Left hindlimb (tissue), 1 donor: ENCODE measurements around the gene WRNIP1.
"Not testable (repeated sequence)": the region's sequence is repeated elsewhere in the genome, so short reads cannot be mapped to it uniquely, and the experiment has no call there.

Experiments
- DNase-seq: peaks from one replicate; pipeline ENCODE4 v3.0.0-alpha.2; 2018

WRNIP1 gene

DNA sequence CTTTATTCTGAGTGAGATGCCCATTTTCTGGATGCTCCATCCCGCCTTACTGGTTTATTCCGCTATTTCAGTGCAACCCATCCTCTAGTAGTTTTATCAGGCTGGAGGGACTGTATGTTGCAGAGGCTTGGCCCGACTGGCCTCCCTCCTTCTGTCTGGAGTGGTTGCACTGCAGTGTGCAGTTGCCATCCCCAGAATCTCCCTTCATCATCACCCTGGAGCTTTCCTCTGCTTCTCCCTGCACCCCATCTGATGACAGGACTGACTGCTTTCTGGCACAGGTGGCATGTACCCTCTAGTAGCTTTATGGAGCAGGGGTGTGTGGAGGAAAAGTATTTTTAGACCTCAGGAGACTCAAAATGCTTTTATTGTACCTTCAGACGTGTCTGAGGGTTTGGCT is 21.1 kb downstream of the WRNIP1 start:
- no peak for DNase-seq

DNA sequence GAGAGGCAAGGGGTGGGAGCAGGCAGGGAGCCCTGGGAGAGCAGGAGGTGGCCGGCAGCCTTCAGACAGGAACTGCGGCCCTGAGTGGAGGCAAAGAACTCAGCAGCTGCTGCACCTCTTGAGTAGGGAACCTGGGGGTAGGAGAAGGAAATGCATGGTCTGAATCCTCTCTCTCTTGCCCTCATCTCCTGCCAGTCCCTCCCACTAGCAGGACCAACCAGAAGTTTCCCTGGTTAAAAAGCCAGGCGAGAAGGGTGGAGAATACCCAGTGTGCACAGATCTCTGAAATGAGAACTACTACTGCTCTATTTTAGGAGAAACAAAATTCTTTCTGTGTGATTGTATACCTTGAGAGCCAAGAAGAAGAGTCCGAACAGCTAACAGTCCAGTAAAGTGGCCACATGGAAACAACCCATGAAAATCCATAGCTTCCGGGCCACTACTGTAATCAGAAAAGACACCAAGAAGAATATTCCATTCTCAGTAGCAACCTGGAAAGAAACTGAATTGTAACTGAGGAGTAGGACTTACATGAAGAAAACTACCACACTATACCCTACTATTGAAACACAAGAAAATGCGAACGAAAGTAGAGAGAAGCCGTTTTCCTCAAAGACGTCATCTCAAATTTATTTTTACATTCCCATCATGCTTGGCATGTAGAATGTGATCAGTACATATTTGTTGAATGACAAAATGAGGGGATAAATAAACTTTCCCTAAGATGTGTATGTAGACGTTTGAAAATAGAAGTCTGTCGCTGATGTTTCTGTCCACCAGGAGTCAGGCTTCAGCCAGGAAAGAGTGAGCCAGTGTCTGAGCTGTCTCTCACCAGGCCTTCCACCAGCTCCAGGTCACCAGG is 25.6 kb downstream of the WRNIP1 start:
- DNase-seq, result peak; percentile 59

DNA sequence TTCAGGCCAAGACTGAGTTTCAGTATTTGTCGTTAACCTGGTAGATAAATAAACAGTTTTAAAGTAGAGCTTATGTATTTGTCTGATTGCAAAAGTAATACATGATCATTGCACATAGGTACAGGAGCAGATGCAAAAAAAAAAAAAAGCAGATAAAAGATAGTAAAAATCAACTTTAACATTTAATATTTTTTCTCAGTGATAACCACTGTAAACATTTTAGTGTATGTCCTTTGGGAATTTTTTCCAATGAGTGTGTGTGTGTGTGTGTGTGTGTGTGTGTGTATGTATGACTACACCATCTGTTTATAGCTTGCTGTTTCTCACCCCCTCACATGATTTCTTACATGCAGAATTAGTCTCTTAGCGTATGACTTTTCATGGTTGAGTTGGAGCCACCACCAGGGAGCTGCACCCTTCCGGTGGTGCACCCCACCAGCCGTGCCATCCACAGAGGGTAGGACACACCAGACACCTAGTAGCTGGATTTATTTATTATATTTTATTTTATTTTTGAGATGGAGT is 26.3 kb downstream of the WRNIP1 start:
- DNase-seq, result no peak

DNA sequence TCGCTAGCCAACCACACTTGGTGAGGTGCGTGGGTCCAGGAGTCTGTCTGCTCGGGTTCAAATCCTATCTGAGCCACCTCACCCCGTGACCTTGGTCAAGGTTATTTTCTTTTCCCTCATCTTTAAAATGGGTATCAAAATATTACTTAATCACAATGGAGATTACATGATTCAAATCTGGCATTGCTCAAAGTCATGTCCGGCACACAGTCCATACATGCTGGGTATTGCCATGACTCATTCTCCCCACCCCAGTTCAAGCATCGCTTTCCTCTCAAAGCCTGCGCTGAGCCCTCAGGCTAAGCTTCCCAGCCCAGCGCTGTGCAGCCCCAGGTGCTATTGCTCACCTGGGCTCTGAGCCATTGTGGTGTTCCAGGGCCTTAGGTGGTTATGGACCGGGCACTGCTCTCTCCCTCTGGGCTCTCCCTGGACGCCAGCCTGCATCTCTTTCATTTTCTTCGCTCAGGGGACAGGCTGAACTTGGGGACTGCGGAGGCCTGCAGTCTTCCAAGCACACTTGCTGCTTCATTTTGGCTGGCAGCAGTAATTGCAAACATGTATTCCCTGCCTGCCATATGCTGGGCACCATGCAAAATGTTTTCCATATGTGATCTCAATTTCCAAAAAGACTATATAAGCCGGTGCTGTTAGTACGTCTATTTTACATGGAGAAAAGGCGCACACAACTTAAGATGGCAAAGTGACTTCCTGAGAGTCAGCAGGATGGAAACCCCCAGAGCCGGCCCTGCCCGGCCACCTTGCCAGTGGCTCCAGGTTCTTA is 27.3 kb downstream of the WRNIP1 start:
- DNase-seq, result no peak

DNA sequence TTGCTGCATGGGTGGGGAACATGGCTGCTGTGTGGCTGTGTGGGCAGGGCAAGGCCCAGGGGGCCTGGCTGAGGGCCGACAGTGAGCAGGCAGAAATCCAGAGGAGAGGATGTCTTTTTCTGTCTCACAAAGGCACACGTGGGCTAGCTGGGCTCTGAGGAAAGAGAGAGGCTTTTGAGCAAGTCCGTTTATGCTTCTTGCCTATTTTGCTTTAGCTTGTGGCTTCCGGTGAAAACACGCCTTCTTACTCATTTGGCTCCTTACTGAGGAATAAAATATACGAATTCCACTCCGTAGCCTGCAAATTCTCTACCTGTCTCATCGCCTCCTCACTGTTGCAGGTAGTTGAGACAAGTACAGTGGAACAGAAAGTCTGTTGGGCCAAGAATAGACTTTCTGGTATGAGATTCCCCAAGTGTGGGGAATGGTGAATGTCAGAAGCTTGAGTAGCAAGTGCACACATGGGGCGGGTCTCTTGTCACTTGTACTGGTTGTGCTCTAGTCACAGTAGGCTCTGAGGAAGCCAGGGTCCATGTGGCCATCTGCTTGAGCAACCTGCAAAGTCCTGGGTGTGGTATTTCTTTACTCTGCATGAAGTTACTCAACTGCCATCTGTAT is 28.4 kb downstream of the WRNIP1 start:
- DNase-seq, result no peak

DNA sequence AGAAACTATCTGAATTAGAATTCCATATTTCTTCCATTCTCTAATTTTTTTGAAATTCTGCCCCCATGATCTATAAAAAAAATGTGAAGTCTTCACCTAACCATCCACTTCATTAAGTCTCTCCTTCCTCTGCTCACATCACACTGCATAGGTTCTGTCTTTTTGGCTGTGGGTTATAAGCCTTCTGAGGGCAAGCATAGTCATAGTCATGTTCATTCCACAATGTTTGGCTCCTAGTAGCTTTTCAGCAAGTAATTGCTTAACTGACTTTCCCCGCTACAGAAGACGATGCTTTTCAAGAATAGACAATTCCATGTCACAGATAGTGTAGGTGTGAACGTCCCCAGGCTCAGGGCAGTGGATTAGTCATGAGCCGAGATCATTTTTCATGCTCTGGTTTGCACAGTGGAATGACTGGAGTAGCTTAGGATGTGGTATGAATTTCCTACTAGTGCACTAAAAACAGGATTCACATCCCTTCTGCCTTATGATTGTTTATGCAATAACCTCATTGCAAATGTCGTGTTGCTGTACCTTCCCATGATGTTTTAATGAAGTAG is 29.1 kb downstream of the WRNIP1 start:
- no peak for DNase-seq

DNA sequence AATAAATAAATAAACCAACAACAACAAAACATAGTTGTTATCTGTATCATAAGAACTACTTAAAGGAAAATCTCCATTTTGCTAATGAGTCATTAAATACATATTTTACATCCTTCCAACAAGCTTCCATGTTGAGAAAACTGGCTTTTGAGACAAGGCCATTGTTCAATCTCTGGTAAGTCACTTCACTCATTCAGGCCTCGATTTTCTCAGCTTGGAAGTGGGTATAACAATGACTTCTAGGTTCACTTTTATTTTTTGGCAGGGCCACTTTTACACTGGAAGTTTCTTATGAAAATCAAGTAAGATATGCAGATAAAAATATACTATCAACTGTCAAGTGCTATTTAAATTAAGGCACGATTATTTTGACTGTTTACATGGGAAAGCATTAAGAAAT is 30.0 kb downstream of the WRNIP1 start:
- DNase-seq, result no peak

DNA sequence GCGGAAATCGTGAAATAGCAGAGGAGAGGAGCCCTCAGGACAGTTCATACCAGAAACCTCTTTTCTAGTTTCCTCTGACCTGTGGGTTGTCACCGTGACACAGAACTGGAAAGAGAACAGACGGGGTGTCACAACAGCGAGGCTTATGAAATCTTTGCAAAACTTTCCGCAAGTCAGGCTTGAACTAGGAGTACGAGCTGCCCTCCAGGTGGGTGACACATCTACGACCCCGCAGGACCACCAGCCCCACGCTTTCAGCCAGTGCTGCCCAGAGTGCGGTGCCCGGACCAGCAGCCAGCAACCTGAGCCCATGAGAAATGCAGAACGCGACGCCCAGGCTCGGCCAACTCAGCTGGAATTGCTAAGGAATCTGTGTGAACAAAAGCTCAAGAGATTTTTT is 30.8 kb downstream of the WRNIP1 start:
- no peak for DNase-seq

DNA sequence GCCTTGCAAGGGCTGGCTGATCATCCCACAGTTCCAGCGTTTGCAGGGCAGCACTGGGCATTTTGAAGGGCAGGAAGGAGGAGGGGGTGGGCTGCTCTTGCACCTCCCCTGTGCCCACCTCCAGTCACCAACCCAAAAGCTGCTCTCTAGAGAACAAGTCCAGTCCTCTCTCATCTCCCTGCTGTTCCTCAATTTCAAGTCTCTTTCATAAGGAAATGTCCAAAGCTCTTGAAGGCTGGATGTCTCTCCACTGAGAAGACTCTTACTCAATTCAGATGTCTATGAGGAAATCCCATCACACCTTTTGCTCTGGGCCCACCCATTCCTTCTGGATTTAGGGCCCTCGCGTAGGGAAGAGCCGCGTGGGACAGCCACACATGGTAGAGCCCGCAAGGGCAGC is 31.7 kb downstream of the WRNIP1 start:
- DNase-seq, result no peak

DNA sequence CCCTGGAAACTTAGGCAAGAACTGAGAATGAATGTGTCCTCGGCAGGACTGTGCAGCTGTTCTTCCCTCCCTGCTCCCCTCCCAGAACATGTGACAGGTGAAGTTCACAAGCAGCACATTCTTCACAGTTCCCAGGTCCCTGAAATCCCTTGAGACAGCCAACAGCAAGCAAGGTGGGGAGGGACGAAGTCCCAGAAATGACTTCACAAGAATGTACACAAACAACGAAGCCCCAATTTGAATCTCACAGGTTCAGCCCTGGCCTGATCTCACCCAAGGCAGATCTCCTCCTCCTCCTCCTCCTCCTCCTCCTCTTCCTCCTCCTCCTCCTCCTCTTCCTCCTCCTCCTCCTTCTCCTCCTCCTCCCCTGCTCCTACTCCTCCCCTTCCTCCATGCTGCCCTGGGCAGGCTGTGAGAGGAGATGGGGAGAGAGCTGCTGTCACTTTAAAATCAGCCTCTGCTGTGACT is 32.4 kb downstream of the WRNIP1 start:
- no peak for DNase-seq

DNA sequence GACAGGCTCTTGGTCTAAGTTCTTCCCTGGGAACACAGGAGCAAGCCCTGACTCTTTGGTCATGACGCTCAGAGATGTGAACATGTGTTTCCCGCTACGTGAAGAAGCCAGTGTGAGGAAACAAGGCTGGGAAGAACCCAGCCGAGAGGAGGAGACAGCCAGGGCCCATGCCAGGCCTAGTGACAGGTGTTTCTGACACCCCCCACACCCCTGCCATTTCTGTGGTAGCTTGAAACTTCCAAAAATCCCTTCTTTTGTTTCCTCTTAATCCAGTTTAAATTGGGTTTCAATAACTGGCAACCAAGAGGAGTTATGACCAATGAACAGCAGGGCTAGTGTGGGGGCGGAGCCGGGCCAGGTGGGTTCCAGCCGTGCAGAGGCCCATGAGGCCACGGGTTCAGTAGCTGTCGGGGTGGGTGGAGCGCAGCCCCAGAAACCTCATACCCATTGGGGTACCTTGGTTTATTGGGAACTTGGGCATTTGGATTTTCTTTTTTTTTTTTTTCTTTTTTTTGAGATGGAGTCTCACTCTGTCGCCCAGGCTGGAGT is 33.5 kb downstream of the WRNIP1 start:
- no peak for DNase-seq

DNA sequence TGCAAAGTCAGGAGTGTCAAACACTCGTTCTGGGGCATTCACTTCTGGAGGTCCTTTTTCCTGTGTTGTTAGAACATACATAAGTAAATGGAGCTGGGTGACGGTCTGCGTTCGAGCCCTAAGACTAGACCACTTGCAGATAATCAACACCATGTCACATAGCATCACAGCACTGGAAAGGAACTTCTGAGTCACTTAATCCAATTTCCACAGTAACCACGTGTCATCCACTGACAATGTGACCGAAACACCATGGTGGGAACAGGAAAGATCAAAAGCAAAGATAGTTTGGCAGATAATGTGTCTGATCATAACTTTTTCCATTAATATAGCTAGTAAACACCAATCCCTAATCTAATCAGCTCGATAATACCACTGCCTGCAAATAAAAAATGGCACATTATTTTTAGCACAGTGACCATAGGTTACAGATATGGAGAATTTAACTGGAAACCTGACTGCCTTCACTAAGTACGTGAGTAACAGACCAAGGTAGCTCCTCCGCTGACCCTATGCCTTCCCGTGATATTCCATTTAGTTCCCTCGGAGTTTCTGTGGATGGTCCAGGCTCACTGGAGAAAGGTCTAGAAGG is 34.8 kb downstream of the WRNIP1 start:
- DNase-seq, result no peak

DNA sequence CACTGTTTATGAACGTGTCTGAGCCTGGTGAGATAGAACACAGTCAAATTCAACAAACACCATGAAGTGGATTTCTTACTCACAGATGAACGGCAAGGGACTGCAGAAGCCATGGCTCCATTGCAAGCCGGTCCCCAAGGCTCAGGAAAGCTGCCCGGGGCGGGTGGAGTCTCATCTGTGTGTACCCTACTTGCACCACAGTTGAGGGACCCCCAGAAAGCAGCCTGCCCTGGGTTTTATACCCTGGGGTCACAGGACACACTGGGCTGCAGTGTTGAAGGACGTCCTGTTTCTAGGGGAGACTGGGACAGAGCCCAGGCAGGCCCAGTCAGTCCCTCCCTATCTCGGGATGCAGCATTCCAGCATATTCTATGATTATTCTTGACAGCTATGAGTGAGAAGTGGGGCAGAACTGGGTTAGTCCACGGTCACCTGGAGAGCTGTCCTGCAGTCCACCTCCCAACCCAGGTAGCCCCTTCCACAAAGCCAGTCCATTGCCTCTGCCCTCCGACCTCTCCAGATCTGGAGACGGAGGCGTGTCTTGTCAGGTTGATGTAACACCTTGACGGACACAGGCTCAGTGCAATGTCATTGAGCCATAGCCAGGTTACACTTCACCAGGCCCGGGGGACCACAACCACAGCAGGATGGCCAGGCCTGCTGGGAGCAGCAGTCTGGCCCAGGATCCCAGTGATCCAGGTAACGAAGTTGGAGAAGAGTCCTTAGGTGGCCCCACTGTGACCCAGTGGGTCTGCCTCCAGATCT is 35.5 kb downstream of the WRNIP1 start:
- DNase-seq, result no peak

DNA sequence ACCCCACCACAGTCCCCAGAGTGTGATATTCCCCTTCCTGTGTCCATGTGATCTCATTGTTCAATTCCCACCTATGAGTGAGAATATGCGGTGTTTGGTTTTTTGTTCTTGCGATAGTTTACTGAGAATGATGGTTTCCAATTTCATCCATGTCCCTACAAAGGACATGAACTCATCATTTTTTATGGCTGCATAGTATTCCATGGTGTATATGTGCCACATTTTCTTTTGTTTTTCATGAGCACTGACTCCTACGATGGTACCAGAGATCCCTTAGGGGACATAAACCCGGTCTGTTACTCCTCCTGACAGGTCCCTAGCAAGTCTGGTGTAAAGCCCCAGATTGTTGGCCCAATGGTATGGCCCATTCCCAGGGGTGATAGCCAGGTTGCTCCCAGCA is 36.5 kb downstream of the WRNIP1 start:
- not testable (repeated sequence) for DNase-seq

DNA sequence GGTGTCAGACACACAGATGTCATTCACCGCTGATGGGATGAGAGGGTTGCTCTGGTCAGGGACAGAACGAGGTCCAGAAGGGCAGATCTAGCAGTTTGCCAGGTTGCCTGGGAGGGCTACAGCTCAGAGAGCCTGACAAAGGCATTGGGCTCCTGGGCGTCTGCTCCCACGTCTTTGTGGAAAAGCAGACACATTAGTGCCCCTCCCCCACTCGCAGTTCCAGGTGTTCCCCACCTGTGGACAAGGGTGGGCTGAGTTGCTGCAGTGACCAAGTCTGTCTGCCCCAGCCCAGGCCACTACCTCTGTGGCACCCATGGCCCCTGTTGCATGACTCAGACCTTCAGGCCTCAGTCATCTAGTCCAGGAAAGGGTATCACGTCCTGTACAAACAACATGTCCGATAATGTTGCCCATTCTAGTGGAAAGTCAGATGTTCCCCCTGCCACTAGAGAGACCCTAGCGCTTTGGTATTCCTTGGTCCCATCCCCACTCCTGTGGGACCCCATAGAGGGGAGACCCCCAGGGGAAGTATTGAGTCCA is 37.4 kb downstream of the WRNIP1 start:
- no peak for DNase-seq

DNA sequence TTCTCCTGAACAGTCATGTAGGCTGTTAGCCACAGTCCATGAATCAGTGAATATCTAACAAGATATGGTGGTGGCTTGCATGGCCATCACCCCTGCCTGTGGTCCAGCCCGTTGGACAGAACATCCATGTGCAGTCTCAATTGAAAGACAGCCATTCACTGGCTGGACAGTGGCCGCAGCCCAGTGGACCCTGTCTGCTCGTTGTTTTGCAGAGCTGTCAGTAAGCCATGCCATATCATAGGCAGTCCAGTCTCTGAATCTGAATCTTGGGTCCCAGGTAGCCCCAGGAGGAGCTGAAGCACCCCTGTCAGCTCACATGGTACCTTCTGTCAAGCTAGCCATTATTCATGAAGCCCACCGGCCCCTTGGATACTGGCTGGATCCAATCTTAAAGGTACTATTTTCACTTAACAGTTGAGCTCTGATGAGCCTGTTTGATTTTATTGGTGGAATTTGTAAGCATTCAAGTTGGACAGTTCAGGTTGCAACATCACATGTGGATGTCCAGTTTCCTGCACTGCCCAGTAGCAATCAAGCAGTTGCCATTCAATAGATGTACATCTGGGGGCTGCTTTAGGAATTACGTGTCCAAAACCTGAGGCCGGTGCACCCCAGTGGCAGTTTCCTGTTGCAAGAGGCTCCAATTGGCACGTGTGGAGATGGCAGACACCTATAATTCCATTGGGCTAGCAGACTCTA is 38.7 kb downstream of the WRNIP1 start:
- no peak for DNase-seq

DNA sequence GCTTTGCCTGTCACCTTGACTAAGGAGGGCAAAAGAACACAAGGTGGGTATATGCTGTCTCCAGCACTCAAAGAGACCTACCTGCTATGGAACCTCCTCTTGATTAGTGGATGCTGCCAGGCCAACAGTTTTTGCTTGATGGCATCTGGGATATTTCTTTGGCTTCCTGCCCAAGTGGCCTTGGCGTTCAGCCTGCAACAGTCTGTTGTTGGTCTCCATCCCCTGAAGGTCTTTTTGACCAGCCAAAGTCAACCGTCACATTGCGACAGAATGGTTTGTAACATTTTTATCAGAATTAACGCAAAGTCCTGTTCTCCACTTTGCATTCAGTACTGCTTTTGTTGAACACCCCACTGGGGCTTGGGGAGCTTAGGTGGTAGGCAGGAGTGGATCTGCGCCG is 39.3 kb downstream of the WRNIP1 start:
- DNase-seq, result no peak

DNA sequence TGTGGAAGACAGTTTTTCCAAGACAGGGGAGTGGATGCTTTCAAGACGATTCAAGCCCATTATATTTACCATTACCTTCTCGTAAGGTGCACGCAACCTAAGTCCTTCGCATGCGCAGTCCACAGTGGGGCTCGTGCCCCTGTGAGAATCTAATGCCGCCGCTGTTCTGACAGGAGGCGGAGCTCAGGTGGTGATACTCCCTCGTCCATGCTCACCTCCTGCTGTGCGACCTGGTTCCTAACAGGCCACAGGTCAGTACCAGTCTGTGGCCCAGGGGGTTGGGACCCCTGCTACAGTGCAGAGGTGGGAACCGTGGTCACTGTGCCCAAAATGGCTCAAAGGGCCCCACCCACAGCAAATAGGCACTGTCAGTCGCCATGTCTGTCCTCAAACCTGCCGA is 39.8 kb downstream of the WRNIP1 start:
- no peak for DNase-seq

DNA sequence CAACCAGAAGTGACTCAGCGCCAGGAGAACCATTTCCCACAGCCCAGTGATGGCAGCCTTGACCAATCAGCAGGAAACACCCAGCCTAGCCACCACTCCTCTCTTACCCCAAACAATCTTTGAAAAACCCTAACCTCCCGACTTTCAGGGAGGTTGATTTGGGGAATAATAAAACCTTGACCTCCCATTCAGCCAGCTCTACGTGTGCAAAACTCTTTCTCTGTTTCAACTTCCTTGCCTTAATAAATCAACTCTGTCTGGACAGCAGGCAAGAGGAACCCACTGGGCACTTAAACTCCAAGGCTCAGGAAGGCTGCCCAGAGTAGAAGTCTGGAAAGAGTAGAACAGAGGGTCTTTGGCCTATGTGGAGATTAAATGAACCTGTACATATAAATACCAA is 41.5 kb downstream of the WRNIP1 start:
- no peak for DNase-seq

DNA sequence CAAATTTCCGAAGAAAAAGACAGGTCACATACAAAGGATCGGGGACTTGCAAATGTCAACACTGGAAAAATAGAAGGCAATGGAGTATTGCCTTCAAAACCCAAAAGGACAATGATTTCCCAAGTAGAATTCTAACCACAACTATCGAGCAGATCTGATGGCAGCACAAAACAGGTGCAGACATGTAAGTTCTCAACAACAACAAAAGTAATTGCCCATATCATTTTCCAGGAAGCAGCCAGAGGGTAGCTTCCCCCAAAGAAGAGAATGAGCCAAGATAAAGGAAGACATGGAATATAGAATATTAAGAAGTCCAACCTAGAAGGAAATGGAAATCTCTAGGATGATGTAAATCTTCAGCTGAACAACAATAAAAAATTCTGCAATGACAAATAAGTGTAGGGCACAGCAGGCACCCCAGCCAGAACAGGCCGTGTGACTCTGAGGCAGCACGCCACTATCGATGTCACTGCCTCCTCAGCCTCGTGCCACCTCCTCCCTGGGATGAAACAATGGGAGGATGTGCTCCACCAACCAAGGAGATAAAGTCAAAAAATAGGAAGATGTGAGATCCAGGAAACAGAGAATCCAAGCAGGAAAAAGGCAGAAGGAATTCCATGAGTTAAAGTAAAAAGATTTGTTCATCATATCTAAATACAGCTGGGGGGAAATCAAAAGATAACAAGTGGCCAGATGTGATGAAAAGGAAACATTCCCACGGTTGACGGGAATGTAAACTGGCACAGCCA is 42.3 kb downstream of the WRNIP1 start:
- no peak for DNase-seq
